KOPT-K1 (cell line): ENCODE data around the gene CACFD1.

ENCODE experiments used
- H3K27ac ChIP-seq: fragments of 200-600 bp; sonication (generic); 2 replicates; pipeline ENCODE4 v1.5.1; 2016; ENCODE audit warnings: antibody characterized with exemption, mild to moderate bottlenecking, low read depth, low read length; ENCODE audit not compliant: poor library complexity, severe bottlenecking
- H3K36me3 ChIP-seq: fragments of 200-600 bp; sonication (generic); 2 replicates; pipeline ENCODE4 v1.5.1; 2017; ENCODE audit warnings: antibody characterized with exemption, mild to moderate bottlenecking, low read length, moderate library complexity; ENCODE audit not compliant: insufficient read depth
- H3K9me3 ChIP-seq: fragments of 200-600 bp; sonication (generic); 2 replicates; pipeline ENCODE4 v1.5.1; 2017; ENCODE audit warnings: antibody characterized with exemption, low read length, mild to moderate bottlenecking; ENCODE audit not compliant: insufficient read depth, poor library complexity, severe bottlenecking

Gene CACFD1

DNA sequence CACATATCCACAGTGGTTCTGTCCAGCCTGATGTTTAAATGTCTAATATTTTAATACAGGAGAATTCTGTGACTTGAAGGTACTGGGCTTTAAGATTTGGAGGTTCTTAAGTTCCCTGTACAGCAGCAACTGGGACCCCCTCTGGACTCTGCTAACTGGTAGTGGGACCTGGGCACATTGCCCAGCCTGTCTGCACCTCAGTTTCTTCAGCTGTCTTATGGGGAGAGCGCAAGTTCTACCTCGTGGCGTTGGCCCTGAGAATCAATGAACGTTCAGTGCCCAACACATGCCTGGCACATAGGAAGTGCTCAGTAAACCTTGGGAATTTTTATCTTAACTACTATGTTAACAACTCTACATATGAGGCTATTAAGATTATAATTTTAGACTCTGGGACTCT, 17.7 kb downstream of the CACFD1 start:
- no peak overlapping the region for H3K27ac ChIP-seq
- no peaks in the 10 kb centered on the region for H3K9me3 ChIP-seq
- no peaks in the 10 kb centered on the region; the same call in 1 of the 2 replicates for H3K36me3 ChIP-seq

DNA sequence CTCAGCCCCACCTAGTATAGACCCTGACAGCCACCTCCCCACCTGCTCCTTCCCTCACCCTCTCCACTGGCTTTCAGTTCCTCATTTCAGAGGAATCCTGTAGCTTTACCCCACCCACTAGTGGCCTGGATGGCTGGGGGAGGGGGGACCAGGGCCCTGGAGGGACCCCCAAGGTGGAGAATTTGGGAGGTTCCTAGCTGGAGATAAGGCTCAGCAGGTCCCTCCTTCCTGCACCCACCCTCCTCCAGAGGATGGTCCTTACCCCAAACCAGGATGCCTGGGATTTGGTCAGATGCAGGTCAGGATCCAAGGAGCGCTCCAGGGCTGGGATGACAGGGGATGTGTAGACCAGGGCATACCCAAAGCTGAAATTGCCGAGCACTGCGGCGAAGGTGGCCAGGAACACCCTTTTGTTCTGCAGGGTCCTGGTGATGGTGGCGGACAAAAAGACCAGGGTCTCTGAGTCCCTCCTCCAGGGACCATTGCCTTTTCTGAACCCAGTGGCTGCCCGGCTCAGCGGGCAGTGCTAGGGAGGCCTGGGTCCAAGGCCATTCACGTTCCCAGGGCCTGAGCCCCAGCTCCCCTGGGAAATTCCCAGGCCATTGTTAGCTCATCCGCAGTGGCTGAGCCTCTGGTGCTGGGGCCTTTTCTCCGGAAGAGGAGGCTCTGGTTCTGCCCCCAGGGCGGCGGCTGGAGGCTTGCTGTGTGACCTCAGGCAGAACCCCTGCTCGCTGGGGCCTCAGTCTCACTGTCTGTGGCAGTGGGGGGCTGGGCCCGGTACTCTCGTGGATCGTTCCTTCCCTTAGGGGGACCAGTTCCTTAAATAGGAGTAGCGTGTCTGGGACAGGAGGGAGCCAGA, 18.4 kb downstream of the CACFD1 start:
- H3K36me3 ChIP-seq = no peaks in the 10 kb centered on the region
- no peak overlapping the region for H3K27ac ChIP-seq
- H3K9me3 ChIP-seq = no peaks in the 10 kb centered on the region

DNA sequence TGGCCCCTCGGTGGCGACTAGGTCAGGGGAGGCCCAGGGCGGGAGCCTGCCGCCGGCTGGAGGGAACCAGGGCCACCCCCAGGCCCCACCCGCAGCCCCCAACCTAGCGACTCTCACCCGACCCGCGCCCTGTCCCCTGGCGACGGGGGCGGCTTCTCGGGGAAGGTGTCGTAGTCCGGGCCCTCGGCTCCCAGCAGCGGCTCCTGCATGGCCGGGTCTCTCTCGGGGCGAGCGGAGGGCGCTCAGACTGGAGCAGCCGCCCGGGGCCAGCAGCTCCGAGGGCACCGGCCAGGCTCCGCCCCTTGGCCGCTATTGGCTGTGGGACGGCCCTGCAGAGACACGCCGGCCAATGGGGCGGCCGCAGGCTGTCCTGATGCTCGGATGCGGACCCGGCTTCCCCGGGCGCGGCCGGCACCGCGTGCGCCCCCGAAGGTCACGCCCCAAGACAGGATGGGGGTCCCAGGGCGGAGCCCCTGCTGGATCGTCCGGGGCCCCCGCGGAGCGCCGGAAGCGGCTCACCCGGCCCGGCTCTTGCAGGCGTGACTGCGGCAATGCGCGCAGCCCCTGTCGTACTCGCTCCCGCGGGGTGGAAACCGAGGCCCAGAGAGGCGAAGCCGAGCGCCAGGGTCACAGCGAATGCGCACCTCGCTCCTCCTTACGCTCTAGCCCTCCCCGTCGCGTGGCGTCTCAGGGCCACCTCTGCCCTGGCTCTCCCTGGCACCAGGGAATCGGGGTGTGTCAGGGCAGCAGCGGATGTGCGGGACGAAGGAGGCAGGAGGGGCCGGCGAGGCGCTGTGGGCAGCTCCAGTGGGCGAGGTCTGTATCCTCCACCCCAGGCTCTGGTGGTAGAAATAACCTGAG, 19.3 kb downstream of the CACFD1 start, which contains the start of gene SLC2A6:
SLC2A6 (minus strand) TSS at position 249 of the 861 bp plus-strand sequence; CDS start at position 209, 40 bp downstream.
- H3K36me3 ChIP-seq = no peaks in the 10 kb centered on the region
- no peaks in the 10 kb centered on the region for H3K9me3 ChIP-seq
- peak within 1 kb of the TSS; percentile 31 for H3K27ac ChIP-seq

DNA sequence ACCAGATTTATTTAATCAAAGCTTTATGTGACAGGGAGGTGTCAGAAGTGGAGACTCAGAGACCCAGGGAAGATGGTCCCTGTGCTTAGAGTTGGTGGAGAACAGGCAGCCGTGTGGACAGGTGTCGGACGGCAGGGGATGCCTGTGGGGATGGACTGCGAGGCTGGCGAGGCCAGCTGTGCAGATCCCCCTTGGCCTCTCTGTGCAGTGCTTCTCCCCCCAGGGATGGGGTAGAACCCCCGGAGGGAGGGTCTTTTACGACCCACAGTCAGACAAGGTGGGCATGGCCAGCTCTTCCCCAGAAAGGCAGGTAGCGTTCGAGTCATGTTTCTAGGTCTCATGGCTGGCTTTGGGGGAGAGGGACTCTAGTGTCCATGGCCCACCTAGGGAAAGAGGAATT, 23.8 kb downstream of the CACFD1 start:
- no peaks in the 10 kb centered on the region for H3K9me3 ChIP-seq
- H3K27ac ChIP-seq = no peak overlapping the region
- H3K36me3 ChIP-seq = no peaks in the 10 kb centered on the region

DNA sequence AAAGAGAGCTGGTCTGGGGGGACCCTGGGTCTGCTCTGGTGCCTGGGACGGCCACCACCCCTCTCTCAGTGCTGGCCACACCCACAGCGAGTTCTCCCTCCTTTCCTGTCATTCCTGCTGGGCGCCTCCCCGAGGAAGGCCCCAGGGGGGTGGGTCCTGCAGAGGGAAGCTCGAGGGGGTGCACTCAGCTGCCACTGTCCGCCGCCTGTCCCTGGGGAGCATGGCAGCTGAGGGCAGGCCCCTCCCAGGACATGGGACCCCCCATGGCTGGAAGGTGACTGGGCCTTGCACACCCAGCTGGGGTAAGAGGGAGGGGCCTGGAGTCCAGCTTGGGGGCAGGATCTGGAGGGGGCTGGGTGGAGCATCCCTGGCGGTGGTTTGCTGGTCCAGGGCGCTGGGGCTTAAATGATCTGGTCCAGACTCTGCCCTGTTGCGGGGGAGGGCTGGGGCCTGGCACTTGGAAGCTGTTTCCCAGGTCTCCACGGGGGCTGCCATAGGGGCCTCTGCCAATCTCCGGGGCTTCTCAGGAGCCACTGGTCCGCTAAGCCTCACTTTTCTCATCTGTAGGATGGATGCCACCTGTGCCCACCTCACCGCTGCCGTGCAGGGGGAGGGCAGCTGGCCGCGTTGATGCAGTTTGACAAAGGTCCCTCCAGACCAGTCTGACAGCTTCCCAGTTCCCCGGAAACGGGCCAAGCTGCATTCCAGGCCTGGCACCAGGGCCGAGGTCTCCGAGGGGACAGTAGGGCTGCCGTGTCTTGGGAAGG, 25.1 kb downstream of the CACFD1 start:
- Histone ChIP-seq H3K27ac (no peak overlapping the region), H3K9me3 (no peaks in the 10 kb centered on the region), H3K36me3 (no peaks in the 10 kb centered on the region)

DNA sequence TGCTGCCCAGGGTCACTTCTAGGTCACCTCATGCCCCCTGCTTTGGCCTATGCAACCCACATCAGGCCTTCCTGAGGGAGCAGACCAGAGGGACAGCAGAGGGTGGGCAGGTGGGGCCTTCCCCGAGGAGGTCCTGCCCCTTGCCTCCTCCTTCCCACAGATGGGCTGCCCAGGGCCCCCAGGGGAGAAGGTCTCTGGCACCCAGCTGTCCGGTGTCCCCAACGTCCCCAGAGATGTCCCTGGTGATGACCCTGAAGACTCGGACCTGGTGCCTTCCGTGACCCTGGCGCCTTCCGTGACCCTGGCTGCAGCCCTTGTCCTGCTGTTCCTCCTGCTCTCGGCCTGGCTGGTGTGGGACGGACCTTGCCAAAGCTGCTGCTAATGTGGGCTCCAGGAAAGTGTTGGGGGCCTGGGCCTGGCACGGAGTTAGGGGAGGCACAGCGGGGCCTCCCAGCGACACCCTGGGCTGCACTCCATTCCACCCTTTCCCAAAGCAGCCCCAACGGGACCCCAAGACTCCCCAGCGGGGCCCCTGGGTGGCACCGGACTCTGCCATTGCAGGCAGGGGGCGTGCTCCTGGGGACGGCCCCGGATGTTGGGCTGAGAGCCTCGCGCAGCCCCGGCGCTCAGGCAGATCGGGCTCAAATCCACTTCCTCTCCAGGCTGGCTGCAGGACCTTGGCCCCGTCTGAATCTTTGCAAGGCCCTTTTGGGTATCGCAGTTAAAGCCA, 25.9 kb downstream of the CACFD1 start:
- Histone ChIP-seq H3K27ac (no peak overlapping the region), H3K9me3 (no peaks in the 10 kb centered on the region), H3K36me3 (no peaks in the 10 kb centered on the region)

DNA sequence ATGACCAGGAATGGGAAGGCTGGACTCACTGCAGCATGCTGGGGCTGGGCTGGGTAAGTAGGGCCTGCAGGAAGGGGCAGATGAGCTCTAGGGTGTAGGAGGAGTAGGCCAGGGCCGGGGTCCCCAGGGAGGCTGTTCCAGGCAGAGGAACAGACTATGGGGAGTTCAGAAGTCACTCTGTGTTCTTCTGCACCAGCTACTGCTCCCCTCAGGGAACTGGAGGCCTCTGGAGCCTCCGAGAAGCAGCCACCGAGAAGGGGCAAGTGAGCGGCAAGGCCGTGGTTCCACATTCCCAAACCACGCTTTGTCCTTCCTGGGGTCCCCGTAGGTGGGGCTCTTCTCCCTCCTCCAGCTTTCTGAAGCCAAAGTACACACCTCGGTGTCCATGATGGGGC, 27.6 kb downstream of the CACFD1 start:
- Histone ChIP-seq H3K9me3 (no peaks in the 10 kb centered on the region), H3K36me3 (no peaks in the 10 kb centered on the region), H3K27ac (no peak overlapping the region)

DNA sequence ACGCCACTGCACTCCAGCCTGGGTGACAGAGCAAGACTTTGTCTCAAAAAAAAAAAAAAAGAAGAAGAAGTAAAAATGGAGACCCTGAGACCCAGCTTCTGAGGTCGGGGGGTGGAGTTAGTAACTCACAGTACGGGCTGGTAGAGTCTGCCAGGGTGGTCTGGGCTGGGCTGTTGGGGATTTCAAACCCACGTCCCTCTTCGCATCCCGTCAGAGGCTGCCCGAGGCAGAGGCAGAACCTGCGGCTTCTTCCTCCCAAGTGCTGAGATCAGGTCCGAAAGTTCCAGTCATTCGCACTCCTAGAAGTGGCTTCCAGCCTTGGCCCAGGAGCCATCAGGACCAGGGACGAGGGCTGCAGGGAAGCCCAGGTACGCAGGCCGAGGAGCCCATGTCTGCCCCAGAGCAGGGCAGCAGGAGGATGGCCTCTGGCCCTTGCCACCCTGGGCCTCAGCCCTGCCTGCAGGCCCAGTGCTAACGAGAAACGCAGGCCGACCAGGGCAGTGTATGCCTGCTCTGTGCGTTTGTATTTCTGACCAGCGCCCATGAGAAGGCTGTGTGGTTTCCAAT, 29.0 kb downstream of the CACFD1 start:
- Histone ChIP-seq H3K27ac (no peak overlapping the region), H3K36me3 (no peaks in the 10 kb centered on the region), H3K9me3 (no peaks in the 10 kb centered on the region)

DNA sequence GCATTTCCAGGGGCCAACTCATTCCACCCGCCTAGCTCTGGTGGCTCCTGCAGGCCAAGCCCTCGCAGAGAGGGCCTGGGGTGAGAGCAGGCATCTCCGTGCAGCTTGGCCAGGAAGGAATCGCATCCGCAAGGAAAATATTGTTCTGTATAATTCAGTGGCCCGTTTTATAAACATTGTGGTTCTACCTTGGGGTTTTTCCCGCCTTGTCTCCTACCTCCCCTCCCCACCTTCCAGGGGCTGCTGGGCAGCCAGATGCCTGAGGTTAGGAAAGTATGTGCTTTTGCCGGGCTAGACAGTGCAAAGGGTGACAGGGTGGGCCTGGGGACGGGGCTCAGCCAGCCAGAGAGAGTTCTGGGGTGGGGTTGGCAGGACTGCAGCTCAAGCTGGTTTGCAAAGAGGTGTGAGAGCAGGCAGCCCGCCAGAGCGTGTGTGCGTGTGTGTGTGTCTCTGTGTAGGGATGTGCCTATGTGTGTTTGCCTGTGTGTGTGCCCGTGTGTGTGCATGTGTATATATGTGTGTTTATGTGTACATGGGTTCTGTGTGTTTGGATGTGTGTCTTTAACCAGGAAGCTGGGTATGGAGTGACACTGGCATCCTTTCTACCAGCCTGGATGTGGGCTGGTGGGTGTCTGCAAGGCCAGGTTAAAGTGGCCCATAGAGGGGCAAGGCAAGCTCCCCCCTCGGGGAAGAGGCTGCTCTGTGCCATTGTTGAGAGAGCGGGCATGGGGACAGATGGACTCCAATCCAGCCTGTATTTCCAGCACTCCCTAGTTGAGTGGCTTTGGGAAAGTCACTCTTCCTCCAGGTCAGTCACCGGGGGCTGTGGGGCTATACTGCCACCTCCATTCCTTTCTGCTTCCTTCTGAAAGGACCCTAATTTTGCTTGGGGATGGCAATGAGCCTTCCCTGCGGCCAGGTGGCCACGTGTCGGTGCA, 29.7 kb downstream of the CACFD1 start:
- H3K27ac ChIP-seq = no peak overlapping the region
- no peaks in the 10 kb centered on the region for H3K9me3 ChIP-seq
- H3K36me3 ChIP-seq = no peaks in the 10 kb centered on the region

DNA sequence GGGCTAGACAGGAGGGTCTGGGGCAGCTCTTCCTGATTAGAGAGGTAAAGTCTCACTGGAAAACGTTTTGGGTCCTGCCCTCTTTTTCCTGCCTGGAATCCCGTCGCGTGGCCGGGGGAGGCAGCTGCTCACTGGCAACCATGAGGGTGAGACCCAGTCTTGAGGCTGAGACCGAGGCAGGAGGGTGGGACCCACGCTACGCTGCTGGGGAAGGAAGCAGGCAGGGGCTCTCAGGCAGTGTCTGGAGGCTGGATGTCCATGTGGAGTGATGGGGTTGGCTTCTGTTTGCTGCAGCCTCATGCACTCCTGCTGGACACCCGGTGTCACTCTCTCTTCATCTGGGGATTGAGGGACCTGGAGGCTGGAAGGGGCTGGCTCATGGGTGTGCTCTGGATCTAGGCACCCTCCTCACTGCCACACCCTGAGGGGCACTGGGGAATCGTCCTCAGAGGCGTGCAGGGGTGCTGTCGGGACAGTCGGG, 30.5 kb downstream of the CACFD1 start:
- Histone ChIP-seq H3K27ac (no peak overlapping the region), H3K36me3 (no peaks in the 10 kb centered on the region), H3K9me3 (no peaks in the 10 kb centered on the region)

DNA sequence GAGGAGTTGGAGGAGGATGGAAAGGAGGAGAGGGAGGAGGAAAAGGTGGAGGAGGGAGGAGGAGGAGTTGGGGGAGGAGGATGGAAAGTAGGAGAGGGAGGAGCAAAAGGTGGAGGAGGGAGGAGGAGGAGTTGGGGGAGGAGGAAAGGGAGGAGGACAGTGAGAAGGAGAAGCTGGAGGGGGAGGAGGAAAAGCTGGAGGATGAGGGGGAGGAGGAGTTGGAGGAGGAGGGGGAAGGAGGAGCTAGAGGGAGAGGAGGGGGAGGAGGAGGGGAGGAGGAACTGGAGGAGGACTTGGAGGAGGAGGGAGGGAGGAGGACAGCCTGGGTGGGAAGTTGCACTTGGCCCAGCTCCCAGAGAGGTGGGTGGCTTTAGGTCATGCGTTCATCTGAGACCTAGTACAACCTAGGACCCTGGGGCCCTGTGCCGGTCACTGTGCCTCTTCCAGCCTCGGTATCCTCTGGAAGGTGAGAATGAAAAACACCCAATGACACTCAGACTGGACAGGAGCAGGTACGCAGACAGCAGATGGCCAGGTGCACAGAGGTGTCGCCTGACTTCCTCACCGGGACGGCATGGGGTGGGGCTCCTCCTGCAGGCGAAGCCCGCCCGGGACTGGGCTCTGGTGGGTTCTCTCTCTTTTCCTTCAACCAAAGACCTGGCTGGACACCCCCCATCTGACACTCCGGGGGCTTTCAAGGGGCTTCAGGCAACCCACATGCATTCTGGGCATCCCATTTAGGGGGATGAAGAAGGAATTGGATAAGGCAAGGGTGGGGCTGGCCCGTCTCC, 31.3 kb downstream of the CACFD1 start:
- Histone ChIP-seq H3K27ac (no peak overlapping the region), H3K36me3 (no peaks in the 10 kb centered on the region), H3K9me3 (no peaks in the 10 kb centered on the region)

DNA sequence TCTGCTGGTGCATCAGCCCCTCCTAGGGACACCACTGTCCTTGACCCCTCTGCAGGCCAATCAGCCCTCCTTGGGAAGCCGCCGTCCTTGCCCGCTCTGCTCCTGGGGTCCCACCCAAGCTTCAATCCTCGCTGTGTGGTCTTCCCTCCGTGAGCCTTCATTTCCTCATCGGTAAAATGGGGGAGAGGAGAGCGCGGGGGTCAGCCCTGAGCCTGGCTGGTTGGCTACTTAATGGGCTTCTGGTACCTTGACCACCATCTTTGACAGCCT, 31.8 kb downstream of the CACFD1 start:
- no peaks in the 10 kb centered on the region for H3K36me3 ChIP-seq
- no peaks in the 10 kb centered on the region for H3K9me3 ChIP-seq
- no peak overlapping the region for H3K27ac ChIP-seq
